Endometrium (tissue), 2 donors: ENCODE data around the gene MAGED1.
A peak's percentile ranks its signal among the peaks of the same experiment; 100 is the strongest.

Source experiments
- FAIRE-seq: peaks from 2 replicates; lab custom pipeline; 2012; peaks lifted over from hg19 to GRCh38; lab: Jason Lieb, UNC
- donor health status: control.
- donor health status: control.

MAGED1 gene, protein sequence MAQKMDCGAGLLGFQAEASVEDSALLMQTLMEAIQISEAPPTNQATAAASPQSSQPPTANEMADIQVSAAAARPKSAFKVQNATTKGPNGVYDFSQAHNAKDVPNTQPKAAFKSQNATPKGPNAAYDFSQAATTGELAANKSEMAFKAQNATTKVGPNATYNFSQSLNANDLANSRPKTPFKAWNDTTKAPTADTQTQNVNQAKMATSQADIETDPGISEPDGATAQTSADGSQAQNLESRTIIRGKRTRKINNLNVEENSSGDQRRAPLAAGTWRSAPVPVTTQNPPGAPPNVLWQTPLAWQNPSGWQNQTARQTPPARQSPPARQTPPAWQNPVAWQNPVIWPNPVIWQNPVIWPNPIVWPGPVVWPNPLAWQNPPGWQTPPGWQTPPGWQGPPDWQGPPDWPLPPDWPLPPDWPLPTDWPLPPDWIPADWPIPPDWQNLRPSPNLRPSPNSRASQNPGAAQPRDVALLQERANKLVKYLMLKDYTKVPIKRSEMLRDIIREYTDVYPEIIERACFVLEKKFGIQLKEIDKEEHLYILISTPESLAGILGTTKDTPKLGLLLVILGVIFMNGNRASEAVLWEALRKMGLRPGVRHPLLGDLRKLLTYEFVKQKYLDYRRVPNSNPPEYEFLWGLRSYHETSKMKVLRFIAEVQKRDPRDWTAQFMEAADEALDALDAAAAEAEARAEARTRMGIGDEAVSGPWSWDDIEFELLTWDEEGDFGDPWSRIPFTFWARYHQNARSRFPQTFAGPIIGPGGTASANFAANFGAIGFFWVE

DNA sequence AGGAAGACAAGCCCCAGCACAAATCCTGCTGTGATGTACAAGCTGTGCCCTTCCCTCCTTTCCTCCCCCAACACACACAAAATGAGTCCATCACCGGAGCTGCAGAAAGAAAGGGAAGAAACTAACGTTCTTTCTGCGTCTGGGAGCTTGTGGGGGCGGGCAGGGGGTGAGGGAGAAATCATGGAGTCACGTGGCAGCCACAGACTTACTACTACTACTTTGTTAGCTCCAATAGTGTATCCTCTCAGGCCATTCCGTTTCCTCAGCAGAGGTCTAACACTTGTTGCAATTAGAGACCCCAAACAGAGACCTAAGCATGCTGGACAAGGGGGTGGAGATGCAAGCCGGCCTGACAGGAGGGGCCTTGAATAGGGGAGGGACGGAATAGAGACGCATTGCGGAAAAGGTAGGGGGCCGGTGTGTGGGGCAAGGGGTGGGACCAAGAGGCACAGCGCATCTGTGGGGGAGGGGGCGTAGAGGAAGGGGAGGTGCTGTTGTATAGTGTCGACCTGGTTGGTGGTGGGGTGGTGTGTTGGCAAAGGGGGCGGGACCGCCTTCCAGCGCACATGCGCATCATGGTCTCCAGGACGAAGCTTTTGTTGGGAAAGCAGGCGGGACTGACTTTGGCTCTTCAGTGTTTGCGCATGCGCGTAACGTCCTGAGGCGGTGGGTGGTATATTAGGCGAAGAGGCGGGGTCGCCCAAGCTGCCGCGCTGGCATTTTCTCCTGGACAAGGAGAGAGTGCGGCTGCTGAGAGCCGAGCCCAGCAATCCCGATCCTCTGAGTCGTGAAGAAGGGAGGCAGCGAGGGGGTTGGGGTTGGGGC is at the start of gene MAGED1:
MAGED1 (plus strand) TSS at position 703 of the 825 bp plus-strand sequence. CDS start 682 bp downstream, outside the sequence.
- peak; percentile 53 for FAIRE-seq

DNA sequence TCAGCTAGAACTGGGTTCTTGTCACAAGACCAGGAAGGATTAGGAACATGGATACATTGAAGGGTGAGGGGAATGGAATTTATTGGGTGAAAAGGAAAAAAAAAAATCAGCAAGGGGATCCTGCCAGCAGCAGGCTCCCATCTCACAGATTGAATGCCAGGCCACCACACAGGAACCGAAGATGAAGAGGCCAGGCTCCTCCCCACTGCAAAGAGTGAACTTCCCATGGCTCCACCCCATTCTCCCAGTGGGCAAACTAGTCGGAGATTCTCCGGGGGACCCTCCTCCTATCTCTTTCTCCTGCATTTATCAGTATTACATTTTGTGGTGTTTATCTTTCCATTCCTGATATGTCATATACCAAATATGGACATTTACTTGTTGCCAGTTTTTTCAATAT is 46.0 kb upstream of the MAGED1 start:
- no peak for FAIRE-seq

DNA sequence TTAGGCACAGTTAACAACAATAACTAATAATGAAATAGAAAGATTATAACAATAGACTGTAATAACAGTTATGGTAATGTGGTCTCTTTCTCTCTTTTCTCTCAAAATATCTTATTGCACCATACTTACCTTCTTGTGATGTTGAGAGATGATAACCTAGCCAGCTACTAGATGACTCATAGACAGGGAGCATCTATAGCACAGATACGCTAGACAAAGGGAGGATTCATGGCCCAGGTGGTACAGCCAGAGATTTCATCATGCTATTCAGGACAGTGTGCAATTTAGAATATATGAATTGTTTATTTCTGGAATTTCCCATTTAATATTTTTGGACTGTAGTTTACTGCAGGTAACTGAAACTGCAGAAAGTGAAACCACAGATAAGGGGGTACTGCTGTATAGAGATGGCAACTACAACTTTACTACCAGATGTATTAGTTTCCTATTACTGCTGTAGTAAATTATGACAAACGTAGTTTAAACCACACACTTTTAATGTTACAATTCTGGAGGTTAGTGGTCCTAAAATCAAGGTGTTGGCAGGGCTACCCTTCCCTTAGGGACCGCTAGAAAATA is 41.8 kb upstream of the MAGED1 start:
- no peak for FAIRE-seq

DNA sequence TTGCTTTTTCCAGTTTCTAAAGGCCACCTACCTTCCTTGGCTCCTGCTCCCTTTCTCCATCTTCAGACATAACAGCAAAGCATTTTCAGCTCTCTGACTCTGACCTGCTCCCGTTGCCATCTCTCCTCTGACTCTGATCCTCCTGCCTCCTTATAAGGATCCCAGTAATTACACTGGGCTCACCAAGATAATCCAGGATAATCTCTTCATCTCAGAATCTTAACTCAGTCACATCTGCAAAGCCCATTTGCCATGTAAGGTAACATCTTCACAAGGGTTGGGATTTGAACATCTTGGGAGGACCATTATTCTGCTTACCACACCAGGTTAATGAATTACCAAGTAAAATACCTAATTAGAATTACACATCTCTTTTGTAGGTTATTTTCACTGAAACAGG is 41.3 kb upstream of the MAGED1 start:
- FAIRE-seq = no peak

DNA sequence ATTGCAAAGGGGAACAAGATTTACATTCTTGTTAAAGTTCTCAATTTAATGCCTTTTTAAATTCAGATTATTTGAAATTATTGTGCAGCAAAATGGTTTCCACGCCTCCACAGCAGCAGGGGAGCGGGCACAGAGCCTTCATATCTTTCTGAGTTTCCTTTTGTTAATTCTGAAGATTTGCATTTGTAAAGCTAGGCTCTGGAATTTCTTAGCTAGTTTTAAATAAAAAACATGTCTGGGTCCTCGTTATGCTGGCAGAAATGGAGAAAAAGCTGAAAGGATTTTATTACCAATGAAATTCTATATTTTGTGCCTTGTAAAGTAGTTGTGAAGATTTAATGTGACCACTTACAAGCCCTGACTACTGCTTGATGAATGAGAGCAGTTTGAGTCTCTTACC is 40.8 kb upstream of the MAGED1 start:
- FAIRE-seq = no peak

DNA sequence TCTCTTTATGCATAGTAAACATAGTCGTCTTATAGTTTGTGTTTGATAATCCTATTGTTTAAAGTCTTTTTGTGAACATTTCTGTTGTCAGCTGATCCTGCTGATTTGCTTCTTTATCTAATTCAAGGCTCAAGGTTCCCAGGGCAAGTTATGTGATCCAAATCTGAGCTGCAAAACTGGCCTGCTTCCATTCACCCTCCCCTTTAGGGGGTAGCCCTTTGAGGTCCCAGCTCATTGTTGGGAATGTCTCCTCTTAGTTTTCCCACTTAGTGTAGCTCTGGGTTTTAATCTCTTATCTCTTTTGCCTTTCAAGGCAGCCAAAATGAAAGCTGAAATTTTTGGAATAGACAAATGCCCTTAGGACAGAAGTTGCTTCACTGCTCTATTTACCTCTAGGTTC is 40.2 kb upstream of the MAGED1 start:
- FAIRE-seq = no peak

DNA sequence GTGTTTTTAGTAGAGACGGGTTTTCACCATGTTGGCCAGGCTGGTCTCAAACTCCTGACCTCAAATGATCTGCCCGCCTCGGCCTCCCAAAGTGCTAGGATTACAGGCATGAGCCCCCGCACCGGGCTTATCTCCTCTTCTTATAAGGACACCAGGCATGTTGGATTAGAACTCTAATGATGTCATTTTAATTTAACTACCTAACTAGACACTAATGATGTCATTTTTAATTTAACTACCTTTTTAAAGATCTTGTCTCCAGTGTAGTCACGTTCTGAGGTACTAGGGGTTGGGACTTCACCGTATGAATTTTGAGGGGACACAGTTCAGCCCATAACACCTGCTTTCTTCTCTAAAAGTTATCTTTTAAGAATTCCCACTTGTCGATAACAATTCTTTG is 37.7 kb upstream of the MAGED1 start:
- no peak for FAIRE-seq

DNA sequence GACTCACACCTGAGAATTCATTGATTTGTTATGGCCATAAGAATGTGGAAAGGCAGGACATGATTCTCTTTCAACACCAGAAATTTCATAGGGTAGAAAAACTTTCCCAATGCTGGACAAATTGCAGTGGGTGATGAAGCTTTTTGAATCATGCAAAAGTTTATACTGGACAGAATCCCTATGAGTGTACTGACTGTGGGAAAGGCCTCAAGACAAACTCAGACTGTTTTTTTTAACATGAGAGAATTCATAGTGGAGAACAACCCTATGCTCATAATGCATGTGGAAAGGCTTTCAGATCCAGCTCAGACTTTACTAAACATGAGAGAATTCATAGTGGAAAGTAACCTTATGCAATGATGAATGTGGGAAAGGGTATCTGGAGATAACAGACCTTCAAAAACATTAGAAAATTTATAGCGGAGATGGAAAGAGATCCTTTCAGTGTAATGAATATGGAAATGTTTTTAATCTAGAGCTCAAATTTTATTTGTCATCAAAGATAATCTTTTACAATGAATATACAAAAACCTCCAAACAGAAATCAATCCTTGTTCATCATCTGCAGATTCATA is 36.2 kb upstream of the MAGED1 start:
- no peak for FAIRE-seq

DNA sequence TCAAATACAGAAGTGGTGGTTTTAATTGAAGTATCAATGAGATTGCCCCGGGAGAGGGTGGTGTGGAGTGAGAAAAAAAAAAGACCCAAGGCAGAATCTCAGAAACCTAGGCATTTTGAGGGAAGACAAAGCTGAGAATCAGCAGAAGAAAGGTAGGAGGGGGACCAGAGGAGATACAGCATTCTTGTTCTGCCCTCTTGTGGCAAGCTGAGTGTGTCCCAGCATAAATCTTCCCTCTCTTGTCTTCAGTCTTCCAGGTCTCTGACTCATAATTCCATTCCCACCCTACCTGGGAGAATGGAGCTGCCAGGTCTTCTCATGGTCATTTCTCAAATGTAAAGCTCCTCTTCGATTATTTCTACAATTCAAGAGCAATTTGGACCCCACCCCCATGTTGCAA is 32.7 kb upstream of the MAGED1 start:
- FAIRE-seq = no peak

DNA sequence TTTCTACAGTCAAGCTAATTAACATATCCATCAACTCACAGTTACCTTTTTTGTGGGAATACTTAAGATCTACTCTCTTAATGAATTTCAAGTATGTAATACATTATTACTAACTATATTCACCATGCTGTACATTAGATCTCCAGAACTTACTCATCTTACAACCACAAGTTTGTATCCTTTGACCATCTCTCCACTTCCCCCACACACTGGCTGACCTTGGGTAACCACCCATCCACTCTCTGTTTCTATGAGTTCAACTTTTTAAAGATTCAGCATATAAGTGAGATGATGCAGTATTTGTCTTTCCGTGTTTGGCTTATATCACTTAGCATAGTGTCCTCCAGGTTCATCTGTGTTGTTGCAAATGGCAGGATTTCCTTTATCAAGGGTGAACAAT is 30.5 kb upstream of the MAGED1 start:
- FAIRE-seq = no peak

DNA sequence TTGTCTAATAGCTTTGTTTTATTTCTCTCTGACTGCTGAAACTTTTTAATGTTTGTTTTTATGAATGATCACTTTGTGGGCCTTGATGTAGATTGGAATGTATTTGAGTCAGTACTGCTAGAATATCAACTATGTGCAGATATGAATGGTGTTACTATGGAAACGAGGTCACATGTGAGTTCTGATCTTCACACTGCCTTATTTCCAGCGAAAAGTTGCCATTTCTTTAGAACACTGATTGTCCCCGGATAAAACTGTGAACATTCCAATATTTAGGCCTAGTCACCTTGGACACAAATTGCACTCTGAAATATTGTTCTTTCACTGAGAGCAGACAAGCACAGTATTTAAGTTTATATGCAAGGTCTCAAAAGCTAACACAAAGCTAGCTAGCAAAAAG is 27.2 kb upstream of the MAGED1 start:
- FAIRE-seq = no peak

DNA sequence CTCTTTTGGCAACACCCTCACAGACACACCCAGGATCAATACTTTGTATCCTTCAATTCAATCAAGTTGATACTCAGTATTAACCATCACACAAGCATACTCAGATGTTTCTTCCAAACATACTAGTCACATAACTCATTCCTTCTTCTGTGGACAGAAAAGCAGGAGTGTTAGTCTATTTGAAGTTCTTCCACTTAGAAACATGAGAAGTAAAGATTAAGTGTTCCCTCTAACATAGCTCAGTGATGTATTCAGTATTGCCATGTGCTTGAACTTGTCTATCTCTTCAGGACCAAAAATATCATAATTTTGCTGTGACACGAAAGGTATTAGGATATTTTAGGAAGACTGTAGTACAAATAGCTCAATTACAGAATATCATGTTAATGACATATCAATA is 25.8 kb upstream of the MAGED1 start:
- no peak for FAIRE-seq

DNA sequence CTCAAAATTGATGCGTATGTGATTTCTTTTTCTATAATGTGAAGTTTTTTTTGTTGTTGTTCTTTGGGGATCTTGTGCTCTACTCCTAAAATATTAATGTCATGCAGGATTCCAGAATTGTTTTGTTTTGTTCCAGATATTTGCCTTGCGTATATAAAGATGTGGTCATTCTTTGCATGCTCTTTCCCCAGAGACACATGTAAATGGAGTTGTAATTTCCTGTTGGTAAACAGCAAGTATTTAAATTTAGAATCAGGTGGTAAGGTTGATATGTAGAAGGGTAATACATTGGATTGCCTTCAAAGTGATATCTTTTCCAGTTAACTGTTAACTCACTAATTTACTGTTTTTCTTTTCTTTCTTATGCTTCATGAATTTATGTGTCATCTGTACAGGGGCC is 23.1 kb upstream of the MAGED1 start:
- no peak for FAIRE-seq

DNA sequence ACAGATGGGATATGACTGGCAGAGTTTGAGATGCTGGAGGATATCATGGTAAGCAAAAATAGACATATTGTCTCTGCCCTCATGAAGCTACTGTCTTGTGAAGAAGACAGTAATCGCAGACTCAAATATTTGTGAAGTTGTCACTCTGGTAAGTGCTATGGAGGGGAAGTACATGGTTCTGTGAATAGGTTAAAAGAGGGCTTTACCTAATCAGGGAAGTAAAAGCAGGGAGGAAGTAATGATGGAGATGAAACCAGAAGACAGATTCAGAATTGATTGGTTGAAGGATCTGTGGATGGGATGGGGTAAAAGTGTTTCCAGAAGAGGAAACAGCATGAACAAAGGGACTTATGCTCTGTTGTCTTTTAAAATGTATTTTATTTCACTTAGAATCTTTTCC is 19.3 kb upstream of the MAGED1 start:
- FAIRE-seq = no peak

DNA sequence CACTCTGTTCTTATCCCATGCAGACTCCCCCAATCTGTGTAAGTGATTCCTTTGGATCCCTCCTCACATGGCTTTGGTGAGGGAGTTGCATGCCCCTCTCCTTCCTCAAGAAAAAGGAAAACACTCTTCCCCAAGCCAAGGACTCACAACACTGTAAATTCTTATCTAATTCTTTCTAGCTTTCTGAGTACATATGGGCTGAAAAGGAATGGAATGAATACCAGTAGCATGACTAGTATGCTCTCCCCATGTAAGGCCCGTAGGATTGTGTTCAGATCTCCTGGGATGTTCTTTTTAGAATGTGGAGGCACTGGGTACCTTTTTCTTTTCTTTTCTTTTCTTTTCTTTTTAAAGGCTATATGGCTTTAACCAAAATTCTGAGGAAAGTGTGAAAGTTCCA is 17.0 kb upstream of the MAGED1 start:
- FAIRE-seq = no peak

DNA sequence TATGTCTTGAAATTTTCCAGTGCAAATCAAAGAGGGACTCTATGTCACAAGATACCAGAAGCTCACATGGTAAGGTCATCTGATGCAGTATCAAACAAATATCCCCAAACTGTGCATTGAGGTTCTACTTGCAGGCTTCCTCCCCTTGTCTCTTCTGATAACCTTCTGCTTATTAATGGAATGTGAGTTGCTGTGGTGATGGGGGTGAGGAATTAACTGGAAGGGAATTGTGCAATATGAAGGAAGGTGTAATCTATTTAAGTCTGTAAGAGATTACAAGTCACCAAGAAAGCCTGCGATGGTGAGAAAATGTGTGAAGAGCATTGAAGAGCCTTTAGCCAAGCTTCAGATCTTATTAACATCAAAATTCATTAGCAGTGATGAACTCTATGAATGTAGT is 15.4 kb upstream of the MAGED1 start:
- FAIRE-seq = no peak

DNA sequence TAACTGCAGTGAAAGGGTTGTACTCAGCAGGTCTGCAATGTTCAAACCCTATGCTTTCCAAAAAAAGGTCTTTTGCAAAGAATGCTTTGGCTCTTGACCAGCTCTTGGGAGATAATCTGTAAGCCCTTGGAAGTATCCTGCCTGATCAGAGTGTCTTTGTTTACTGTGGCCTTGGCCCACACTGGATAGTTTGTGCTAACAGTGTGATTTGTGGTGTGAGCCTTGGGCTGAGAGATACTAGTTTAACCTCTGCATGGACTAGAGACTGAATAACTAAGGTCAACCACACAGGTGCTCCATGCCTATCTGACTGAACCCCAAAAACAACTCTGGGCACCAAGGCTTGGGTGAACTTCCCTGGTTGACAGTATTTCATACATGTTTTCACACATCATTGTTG is 3.6 kb upstream of the MAGED1 start:
- FAIRE-seq = no peak

DNA sequence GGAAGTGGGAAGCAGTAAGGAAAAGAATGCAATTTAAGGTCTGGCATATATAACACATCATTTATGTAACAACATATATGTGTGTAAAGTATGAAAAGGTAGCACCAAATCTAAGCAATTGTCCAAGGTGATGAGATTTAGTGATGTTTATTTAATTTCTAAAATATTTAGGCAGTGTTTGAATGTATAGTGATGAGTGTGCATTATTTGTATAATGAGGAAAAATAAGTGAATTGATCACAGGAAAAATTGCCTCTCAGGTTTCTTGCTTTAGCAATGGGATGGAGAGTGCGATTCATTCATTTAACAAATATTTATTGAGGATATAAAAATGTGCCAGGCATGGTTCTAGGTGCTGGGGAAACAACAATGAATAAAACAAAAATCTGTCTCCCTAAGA is 2.2 kb upstream of the MAGED1 start:
- FAIRE-seq = no peak

DNA sequence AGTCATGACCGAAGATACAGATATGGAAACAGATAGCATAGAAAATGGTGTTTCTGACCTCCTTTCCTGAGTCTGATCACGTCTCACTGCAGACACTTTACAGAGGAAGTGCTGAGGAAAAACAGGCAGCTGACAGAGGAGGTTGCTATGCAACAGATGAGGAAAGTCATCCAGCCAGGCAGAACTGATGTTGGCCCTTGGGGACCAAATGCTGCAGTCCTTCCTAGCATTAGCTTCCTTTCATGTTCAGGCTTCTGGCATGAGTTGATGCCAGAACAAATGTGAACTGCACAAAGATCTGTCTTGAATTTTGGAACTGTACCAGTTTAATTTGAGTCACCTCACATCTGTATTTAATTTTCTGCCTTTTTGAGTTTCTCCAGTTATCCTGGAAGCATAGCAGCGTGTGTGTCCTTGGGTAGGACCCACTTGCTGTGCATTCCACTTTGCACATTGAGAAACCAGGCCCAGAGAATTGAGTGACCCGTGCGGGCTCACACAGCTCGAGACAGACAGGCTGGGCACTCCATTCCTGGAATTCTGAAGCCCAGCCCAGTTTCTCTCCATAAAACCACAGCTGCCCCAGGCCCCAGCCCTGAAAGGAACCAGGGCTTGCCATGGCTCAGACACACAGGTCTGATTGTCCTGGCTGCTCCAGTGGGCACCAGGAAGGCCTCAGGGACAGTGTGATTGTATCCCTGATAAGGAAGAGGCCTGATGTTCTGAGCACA is 1.4 kb upstream of the MAGED1 start:
- peak; percentile 81 for FAIRE-seq

DNA sequence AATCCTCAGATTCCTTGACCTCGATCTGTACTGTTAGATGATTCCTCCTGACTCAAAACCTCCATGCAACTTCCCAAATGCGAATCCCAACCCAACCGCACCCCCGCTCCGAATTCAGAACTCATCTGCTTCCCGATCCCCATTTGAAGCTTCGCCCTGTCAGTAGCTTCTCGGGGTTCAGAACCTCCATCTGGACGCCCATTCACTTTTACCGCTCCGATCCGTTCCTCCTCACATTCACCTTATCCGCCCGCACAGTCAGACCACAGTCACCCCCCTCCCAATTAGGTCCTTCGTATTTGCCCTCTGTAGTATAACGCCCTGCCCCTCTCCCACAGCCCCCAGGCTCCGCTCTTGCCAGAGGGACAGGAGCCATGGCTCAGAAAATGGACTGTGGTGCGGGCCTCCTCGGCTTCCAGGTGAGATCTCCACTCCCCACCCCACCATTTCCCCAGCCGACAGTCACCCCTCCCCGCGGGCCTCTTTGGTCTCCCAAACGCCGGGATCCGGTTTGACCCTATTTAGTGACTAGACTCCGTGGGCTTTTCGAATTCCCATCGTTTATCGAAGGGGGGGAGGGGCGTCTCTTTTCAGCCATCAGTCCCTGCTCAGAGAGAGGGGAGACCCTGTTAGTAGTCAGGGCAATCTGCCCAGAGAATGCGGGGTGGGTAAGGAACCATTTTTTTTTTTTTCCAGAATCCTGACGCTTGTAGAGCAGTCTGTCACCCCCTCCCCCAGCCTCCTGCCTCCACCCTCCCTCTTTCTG is 691 bp downstream of the MAGED1 start:
- no peak for FAIRE-seq
